ENCODE results near the gene BCL2L12.
"Not testable (repeated sequence)": the region's sequence is repeated elsewhere in the genome, so short reads cannot be mapped to it uniquely, and the experiment has no call there.

BCL2L12 gene

DNA sequence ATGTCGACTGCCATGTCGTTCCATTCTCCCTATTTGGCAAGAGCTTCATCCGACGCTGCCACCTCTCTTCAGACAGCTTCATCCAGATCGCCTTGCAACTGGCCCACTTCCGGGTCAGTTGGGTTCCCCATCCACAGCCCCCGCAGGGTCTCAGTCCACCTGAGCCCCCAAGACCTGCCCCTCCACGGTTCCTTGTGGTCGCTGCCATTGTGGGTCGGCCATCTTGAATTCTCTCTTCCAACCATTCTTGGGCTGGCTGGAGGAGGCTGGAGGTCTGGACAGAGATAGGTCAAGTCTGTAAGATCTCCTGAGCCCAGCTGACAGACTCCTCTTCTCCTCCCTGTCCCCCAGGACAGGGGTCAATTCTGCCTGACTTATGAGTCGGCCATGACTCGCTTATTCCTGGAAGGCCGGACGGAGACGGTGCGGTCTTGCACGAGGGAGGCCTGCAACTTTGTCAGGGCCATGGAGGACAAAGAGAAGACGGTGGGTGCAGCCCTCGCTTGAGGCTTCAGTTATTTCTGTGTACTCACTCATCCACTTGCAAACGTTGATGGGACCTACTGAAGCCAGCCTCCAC is 44.7 kb downstream of the BCL2L12 start:
- DNase-seq (ENCODE audit: low spot score) (no peak), FAIRE-seq (no peak)

DNA sequence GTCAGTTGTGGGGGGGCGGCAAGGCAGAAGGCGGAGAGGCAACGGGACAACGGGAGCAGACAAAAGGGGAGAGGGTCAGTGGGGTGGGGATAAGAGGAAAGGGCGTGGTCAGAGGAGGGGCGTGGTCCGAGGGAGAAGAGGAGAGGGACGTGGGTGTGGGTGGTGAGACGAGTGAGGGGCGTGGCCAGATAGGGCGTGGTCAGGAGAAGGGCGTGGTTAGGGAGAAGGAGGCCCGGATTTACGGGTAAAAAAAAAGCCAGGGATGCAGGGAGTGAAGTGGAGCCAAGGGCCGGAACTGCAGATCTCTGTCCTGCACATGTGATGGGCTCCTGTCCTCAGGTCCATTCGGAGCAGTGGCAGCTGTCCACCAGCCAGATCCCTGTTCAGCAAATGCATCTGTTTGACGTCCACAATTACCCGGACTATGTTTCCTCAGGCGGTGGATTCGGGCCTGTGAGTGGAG is 46.7 kb downstream of the BCL2L12 start:
- FAIRE-seq: peak; percentile 40
- peak; percentile 70 for DNase-seq (ENCODE audit: low spot score)

GRCh38 chr19:49713236-49713845 is 47.6 kb downstream of the BCL2L12 start:
- no peak for FAIRE-seq

GRCh38 chr19:49716154-49716553 is 50.4 kb downstream of the BCL2L12 start:
- DNase-seq (ENCODE audit: low spot score) (no peak), FAIRE-seq (no peak)

More at GRCh38 chr19:49713236-49713845, 47.6 kb downstream of the BCL2L12 start:
- DNase-seq (ENCODE audit: low spot score): no peak

GRCh38 chr19:49718511-49718910 is 52.8 kb downstream of the BCL2L12 start:
- FAIRE-seq (no peak), DNase-seq (ENCODE audit: low spot score) (no peak)

DNA sequence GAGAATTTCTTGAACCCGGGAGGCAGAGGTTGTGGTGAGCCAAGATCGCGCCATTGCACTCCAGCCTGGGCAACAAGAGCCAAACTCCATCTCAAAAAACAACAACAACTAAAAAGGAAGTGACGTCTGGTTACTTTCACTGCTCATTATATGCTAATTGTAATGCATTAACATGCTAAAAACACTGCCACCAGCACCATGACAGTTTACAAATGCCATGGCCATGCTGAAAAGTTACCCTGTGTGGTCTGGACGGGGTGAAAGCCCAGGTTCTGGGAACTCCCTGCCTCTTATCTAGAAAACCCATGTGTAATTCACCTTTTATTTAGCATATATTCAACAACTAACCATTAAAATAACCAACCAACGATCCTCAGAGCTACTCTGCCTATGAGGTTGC is 53.3 kb downstream of the BCL2L12 start:
- DNase-seq (ENCODE audit: low spot score) (no peak), FAIRE-seq (no peak)

DNA sequence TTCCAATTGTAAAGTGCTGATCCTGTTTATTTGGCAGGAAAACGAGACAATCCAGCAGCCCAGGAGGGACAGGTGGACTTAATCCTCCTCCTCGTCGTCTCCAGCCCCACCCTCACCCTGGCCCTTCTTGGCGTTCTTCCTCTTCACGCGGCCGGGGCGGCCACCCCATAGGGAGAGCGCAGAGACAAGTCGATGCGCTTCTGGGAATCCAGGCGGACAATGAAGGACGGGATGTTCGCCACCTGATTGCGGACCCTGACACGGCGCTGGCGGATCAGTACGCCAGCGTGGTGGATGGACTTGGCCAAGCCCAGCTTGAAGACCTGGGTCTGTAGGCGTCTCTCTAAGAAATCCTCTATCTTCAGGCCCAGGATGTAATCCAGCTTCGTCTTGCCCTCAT is 53.7 kb downstream of the BCL2L12 start:
- FAIRE-seq; DNase-seq (ENCODE audit: low spot score): not testable (repeated sequence)

Measured in urothelium cell line (cell line).